ENCODE results near the gene TMEM267.
"Not testable (repeated sequence)": the region's sequence is repeated elsewhere in the genome, so short reads cannot be mapped to it uniquely, and the experiment has no call there.

TMEM267 gene

GRCh38 chr5:43511062-43511461, 27.4 kb upstream of the TMEM267 start:
- ATAC-seq: not testable (repeated sequence)

- no peak for TF ChIP-seq PPARA (CRISPR knock-in tag; IDR thresholded peaks at IDR 0.05; ENCODE audit: borderline replicate concordance)
- TF ChIP-seq ZFP30 (CRISPR knock-in tag; IDR thresholded peaks at IDR 0.05): no peak
- TF ChIP-seq ARNTL (CRISPR knock-in tag; IDR thresholded peaks at IDR 0.05; ENCODE audit: borderline replicate concordance, low read depth): no peak
- no peak for TF ChIP-seq SNAI2 (CRISPR knock-in tag; IDR thresholded peaks at IDR 0.05)
- TF ChIP-seq TOX (CRISPR knock-in tag; IDR thresholded peaks at IDR 0.05; ENCODE audit: borderline replicate concordance): no peak
- TF ChIP-seq CSRNP3 (CRISPR knock-in tag; IDR thresholded peaks at IDR 0.05): no peak
- no peak for TF ChIP-seq GLIS3 (CRISPR knock-in tag; IDR thresholded peaks at IDR 0.05)
- no peak for TF ChIP-seq CSDC2 (CRISPR knock-in tag; IDR thresholded peaks at IDR 0.05)
- no peak for TF ChIP-seq TSHZ2 (CRISPR knock-in tag; IDR thresholded peaks at IDR 0.05)
- TF ChIP-seq ZNF565 (CRISPR knock-in tag; conservative IDR thresholded peaks at IDR 0.05; ENCODE audit: low read depth): no peak
- TF ChIP-seq ZFP3 (CRISPR knock-in tag; IDR thresholded peaks at IDR 0.05): no peak
- TF ChIP-seq ZC3H10 (CRISPR knock-in tag; IDR thresholded peaks at IDR 0.05): no peak
- ATAC-seq: no peak
These were observed 14.9 kb upstream of the TMEM267 start for GRCh38 chr5:43498581-43498980.

- ATAC-seq: no peak
- TF ChIP-seq PPARA (CRISPR knock-in tag; IDR thresholded peaks at IDR 0.05; ENCODE audit: borderline replicate concordance): no peak
- no peak for TF ChIP-seq ESRRG (CRISPR knock-in tag; IDR thresholded peaks at IDR 0.05)
- TF ChIP-seq BACH2 (CRISPR knock-in tag; IDR thresholded peaks at IDR 0.05; ENCODE audit: borderline replicate concordance): no peak
- TF ChIP-seq RARB (CRISPR knock-in tag; IDR thresholded peaks at IDR 0.05): no peak
- no peak for TF ChIP-seq CREB5 (CRISPR knock-in tag; IDR thresholded peaks at IDR 0.05; ENCODE audit: low read depth)
- no peak for TF ChIP-seq OSR1 (CRISPR knock-in tag; IDR thresholded peaks at IDR 0.05)
- no peak for TF ChIP-seq ARNTL (CRISPR knock-in tag; IDR thresholded peaks at IDR 0.05; ENCODE audit: borderline replicate concordance, low read depth)
- TF ChIP-seq ZNF8 (CRISPR knock-in tag; IDR thresholded peaks at IDR 0.05): no peak
- no peak for TF ChIP-seq TOX (CRISPR knock-in tag; IDR thresholded peaks at IDR 0.05; ENCODE audit: borderline replicate concordance)
- TF ChIP-seq SNAI2 (CRISPR knock-in tag; IDR thresholded peaks at IDR 0.05): no peak
- no peak for TF ChIP-seq ZNF565 (CRISPR knock-in tag; conservative IDR thresholded peaks at IDR 0.05; ENCODE audit: low read depth)
These were observed 13.8 kb upstream of the TMEM267 start for GRCh38 chr5:43497311-43498104.

- no peak for TF ChIP-seq ARNTL (CRISPR knock-in tag; IDR thresholded peaks at IDR 0.05; ENCODE audit: borderline replicate concordance, low read depth)
- TF ChIP-seq TSHZ2 (CRISPR knock-in tag; IDR thresholded peaks at IDR 0.05): no peak
- no peak for TF ChIP-seq ZFP3 (CRISPR knock-in tag; IDR thresholded peaks at IDR 0.05)
- TF ChIP-seq PATZ1 (CRISPR knock-in tag; IDR thresholded peaks at IDR 0.05; ENCODE audit: borderline replicate concordance): no peak
These were observed 7.7 kb upstream of the TMEM267 start for GRCh38 chr5:43491326-43491725.

More at GRCh38 chr5:43491326-43491725, 7.7 kb upstream of the TMEM267 start:
- no peak for ATAC-seq
